ENCODE data around the gene SLC25A19.

- TF ChIP-seq REST (IDR thresholded peaks at IDR 0.05; ENCODE audit: insufficient read depth in 1 of 2, low read depth in 2 of 2, low read length in 2 of 2): no peak
- no peak for TF ChIP-seq POLR2AphosphoS5 (IDR thresholded peaks at IDR 0.05; ENCODE audit: low read depth, low read length)
Observed at GRCh38 chr17:75244133-75244866, 44.9 kb downstream of the SLC25A19 start.

Data from PFSK-1 (cell line).